NK-92 (cell line): ENCODE measurements around the gene PROP1.
"Not testable (repeated sequence)": the region's sequence is repeated elsewhere in the genome, so short reads cannot be mapped to it uniquely, and the experiment has no call there.

ENCODE experiments used
- DNase-seq: peaks from one replicate; lab custom pipeline; 2025; ENCODE audit not compliant: unreplicated experiment; lab: John Stamatoyannopoulos, UW

Gene PROP1

GRCh38 chr5:177995691-177996595, at the start of gene PROP1:
TSS of gene PROP1 (minus strand) at chr5:177996242. CDS start at chr5:177995933, 309 bp downstream.
- DNase-seq = no peak

- not testable (repeated sequence) for DNase-seq
Observed at GRCh38 chr5:178019379-178020030, 23.5 kb upstream of the PROP1 start.

GRCh38 chr5:178012758-178013157, 16.7 kb upstream of the PROP1 start:
- not testable (repeated sequence) for DNase-seq

- DNase-seq = not testable (repeated sequence)
Observed at GRCh38 chr5:178011816-178012554, 15.9 kb upstream of the PROP1 start.

- not testable (repeated sequence) for DNase-seq
Observed at GRCh38 chr5:178007272-178007671, 11.2 kb upstream of the PROP1 start.

GRCh38 chr5:178006536-178007231, 10.6 kb upstream of the PROP1 start:
- DNase-seq = not testable (repeated sequence)

- not testable (repeated sequence) for DNase-seq
Observed at GRCh38 chr5:178006181-178006535, 10.1 kb upstream of the PROP1 start.

GRCh38 chr5:177997846-177998245, 1.8 kb upstream of the PROP1 start:
- no peak for DNase-seq

GRCh38 chr5:177997319-177997670, 1.3 kb upstream of the PROP1 start:
- DNase-seq = no peak

GRCh38 chr5:177996660-177997318, 747 bp upstream of the PROP1 start:
- no peak for DNase-seq

- no peak for DNase-seq
Observed at GRCh38 chr5:177994561-177995190, 1.4 kb downstream of the PROP1 start.

GRCh38 chr5:177994063-177994462, 2.0 kb downstream of the PROP1 start:
- no peak for DNase-seq

- DNase-seq = no peak
Observed at GRCh38 chr5:177992466-177992865, 3.6 kb downstream of the PROP1 start.

- DNase-seq = no peak
Observed at GRCh38 chr5:177988989-177989625, 6.9 kb downstream of the PROP1 start.

GRCh38 chr5:177987326-177987725, 8.7 kb downstream of the PROP1 start:
- no peak for DNase-seq

- no peak for DNase-seq
Observed at GRCh38 chr5:177985430-177986040, 10.5 kb downstream of the PROP1 start.

- no peak for DNase-seq
Observed at GRCh38 chr5:177984584-177985206, 11.3 kb downstream of the PROP1 start.

- no peak for DNase-seq
Observed at GRCh38 chr5:177983763-177984583, 12.1 kb downstream of the PROP1 start.
